Stimulated activated CD4-positive, alpha-beta T cell treated with anti-CD3 and anti-CD28 coated beads, Interleukin-12 subunit alpha, Interleukin-12 subunit beta, amount 100 ng/mL, for 48 hours (primary cell): ENCODE results near the gene CARMIL3.
"Not testable (repeated sequence)": the region's sequence is repeated elsewhere in the genome, so short reads cannot be mapped to it uniquely, and the experiment has no call there.

Experiments
- DNase-seq, 3 donors: peaks; one replicate each; pipeline ENCODE4 v3.0.0-alpha.2; 2020; ENCODE audit warnings: low read depth in 2 of 3, low spot score in 1 of 3

Gene CARMIL3

GRCh38 chr14:24051789-24052655, at the start of gene CARMIL3:
CARMIL3 (plus strand) TSS chr14:24052009; CDS start chr14:24052154, 145 bp downstream.
- DNase-seq: peak in 1 of 3 donors; percentile 52

- DNase-seq: not testable (repeated sequence)
Observed at GRCh38 chr14:24006471-24006816, 45.4 kb upstream of the CARMIL3 start.

GRCh38 chr14:24006817-24007652, 44.8 kb upstream of the CARMIL3 start:
- DNase-seq: peak in 2 of 3 donors; percentile 55 to 58

- DNase-seq: no peak
Observed at GRCh38 chr14:24011051-24011450, 40.8 kb upstream of the CARMIL3 start.

- DNase-seq: not testable (repeated sequence)
Observed at GRCh38 chr14:24012726-24013273, 39.0 kb upstream of the CARMIL3 start.

GRCh38 chr14:24013654-24014514, 37.9 kb upstream of the CARMIL3 start:
- DNase-seq: peak in 1 of 3 donors; percentile 60

GRCh38 chr14:24015745-24016144, 36.1 kb upstream of the CARMIL3 start:
- not testable (repeated sequence) for DNase-seq

- not testable (repeated sequence) for DNase-seq
Observed at GRCh38 chr14:24018978-24019377, 32.8 kb upstream of the CARMIL3 start.

GRCh38 chr14:24019944-24020343, 31.9 kb upstream of the CARMIL3 start:
- DNase-seq: not testable (repeated sequence)

- DNase-seq: not testable (repeated sequence)
Observed at GRCh38 chr14:24020520-24020919, 31.3 kb upstream of the CARMIL3 start.

- DNase-seq: not testable (repeated sequence)
Observed at GRCh38 chr14:24024939-24025418, 26.8 kb upstream of the CARMIL3 start.

- not testable (repeated sequence) for DNase-seq
Observed at GRCh38 chr14:24029687-24030086, 22.1 kb upstream of the CARMIL3 start.

GRCh38 chr14:24031331-24031730, 20.5 kb upstream of the CARMIL3 start:
- not testable (repeated sequence) for DNase-seq

GRCh38 chr14:24032727-24033418, 18.9 kb upstream of the CARMIL3 start:
- no peak for DNase-seq

GRCh38 chr14:24035769-24036168, 16.0 kb upstream of the CARMIL3 start:
- DNase-seq: not testable (repeated sequence)

- peak in 2 of 3 donors; percentile 54 to 58 for DNase-seq
Observed at GRCh38 chr14:24036169-24036962, 15.4 kb upstream of the CARMIL3 start.

- not testable (repeated sequence) for DNase-seq
Observed at GRCh38 chr14:24036963-24037657, 14.7 kb upstream of the CARMIL3 start.

- no peak for DNase-seq
Observed at GRCh38 chr14:24037658-24038037, 14.2 kb upstream of the CARMIL3 start.
